Ascending aorta (tissue), 2 donors: Measurements from ENCODE around the gene KRT72. TPM values are rescaled to one million over a fixed set of nuclear protein-coding genes. Genes with fewer than 3 reads are reported as not detected.

ENCODE experiments used
- DNase-seq, 2 donors: peaks; one replicate each; pipeline ENCODE4 v3.0.0-alpha.2; 2019; ENCODE audit warnings: low spot score in 2 of 2
- H3K27ac ChIP-seq, 2 donors: fragments of 200-600 bp; sonication (generic); one replicate each; pipeline ENCODE4 v1.5.1; 2016 to 2017; ENCODE audit warnings: mild to moderate bottlenecking in 1 of 2
- H3K27me3 ChIP-seq: fragments of 200-600 bp; sonication (generic); one replicate; pipeline ENCODE4 v1.5.1; 2017
- H3K36me3 ChIP-seq, 2 donors: fragments of 200-600 bp; sonication (generic); one replicate each; pipeline ENCODE4 v1.5.1; 2016
- H3K4me1 ChIP-seq, 2 donors: fragments of 200-600 bp; sonication (generic); one replicate each; pipeline ENCODE4 v1.5.1; 2016 to 2017; ENCODE audit warnings: mild to moderate bottlenecking in 1 of 2
- H3K4me3 ChIP-seq, 2 donors: fragments of 200-600 bp; sonication (generic); one replicate each; pipeline ENCODE4 v1.5.1; 2016 to 2017; ENCODE audit warnings: mild to moderate bottlenecking in 1 of 2
- H3K9me3 ChIP-seq, 2 donors: fragments of 200-600 bp; sonication (generic); one replicate each; pipeline ENCODE4 v1.5.1; 2016
- intact Hi-C: fragments of 100-400 bp; cut with DNase I; formaldehyde crosslinking; loops from one replicate; pipeline ENCODE4 v1.15.1; 2023
- total RNA-seq: library from RNA; depleted of rRNA; stranded (reverse); fragments of >200 nt; gene quantifications from one replicate; pipeline ENCODE4 v1.1.0, GENCODE V29; 2016
- TF ChIP-seq, protein P1 (sequence below), 3 experiments: fragments of 200-600 bp in 2 of 3; fragments of 450-650 bp in 1 of 3; sonication (generic) in 2 of 3; IDR thresholded peaks; one replicate each; pipeline ENCODE4 v1.5.1; 2016 to 2019; ENCODE audit warnings: antibody characterized with exemption in 3 of 3, mild to moderate bottlenecking in 1 of 3, moderate library complexity in 1 of 3

The KRT72 gene
- total RNA-seq, 1 donor from 2014 or later, result not detected

GRCh38 chr12:52622349-52622748 is 21.1 kb upstream of the KRT72 start:
- Histone ChIP-seq H3K27me3 (no peaks in the 10 kb centered on the region), H3K36me3 (no peaks in the 10 kb centered on the region), H3K4me3 (no peak overlapping the region), H3K4me1 (no peaks in the 10 kb centered on the region), H3K27ac (no peak overlapping the region), H3K9me3 (peaks cover 0 to 4% of the 10 kb centered on the region in 2 donors)
- peak in 1 of 2 donors; percentile 2 for DNase-seq
- intact Hi-C loops, result no loop called here
- TF ChIP-seq, protein P1, sequence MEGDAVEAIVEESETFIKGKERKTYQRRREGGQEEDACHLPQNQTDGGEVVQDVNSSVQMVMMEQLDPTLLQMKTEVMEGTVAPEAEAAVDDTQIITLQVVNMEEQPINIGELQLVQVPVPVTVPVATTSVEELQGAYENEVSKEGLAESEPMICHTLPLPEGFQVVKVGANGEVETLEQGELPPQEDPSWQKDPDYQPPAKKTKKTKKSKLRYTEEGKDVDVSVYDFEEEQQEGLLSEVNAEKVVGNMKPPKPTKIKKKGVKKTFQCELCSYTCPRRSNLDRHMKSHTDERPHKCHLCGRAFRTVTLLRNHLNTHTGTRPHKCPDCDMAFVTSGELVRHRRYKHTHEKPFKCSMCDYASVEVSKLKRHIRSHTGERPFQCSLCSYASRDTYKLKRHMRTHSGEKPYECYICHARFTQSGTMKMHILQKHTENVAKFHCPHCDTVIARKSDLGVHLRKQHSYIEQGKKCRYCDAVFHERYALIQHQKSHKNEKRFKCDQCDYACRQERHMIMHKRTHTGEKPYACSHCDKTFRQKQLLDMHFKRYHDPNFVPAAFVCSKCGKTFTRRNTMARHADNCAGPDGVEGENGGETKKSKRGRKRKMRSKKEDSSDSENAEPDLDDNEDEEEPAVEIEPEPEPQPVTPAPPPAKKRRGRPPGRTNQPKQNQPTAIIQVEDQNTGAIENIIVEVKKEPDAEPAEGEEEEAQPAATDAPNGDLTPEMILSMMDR (IDR thresholded peaks at IDR 0.05), result no peak

- no peaks in the 10 kb centered on the region for H3K27me3 ChIP-seq
Measured at GRCh38 chr12:52618866-52619265, 17.6 kb upstream of the KRT72 start.

GRCh38 chr12:52618216-52618615 is 17.0 kb upstream of the KRT72 start, which contains the start of gene KRT73:
Gene KRT73, minus strand, starts transcription at chr12:52618559. Its CDS starts 35 bp downstream, at chr12:52618524.
- no peaks in the 10 kb centered on the region for H3K36me3 ChIP-seq
- DNase-seq, result no peak

More at GRCh38 chr12:52618866-52619265, 17.6 kb upstream of the KRT72 start:
- TF ChIP-seq, protein P1 (IDR thresholded peaks at IDR 0.05), result no peak
- no peaks in the 10 kb centered on the region for H3K4me1 ChIP-seq
- no peak overlapping the region for H3K27ac ChIP-seq
- DNase-seq, result peak in 1 of 2 donors; percentile 27
- no peaks in the 10 kb centered on the region for H3K36me3 ChIP-seq
- no peaks in the 10 kb centered on the region for H3K9me3 ChIP-seq
- intact Hi-C loops, result no loop called here
- no peak overlapping the region for H3K4me3 ChIP-seq

GRCh38 chr12:52617403-52617785 is 16.1 kb upstream of the KRT72 start:
- Histone ChIP-seq H3K4me1 (no peaks in the 10 kb centered on the region), H3K36me3 (no peaks in the 10 kb centered on the region), H3K9me3 (no peaks in the 10 kb centered on the region), H3K27ac (no peak overlapping the region), H3K4me3 (no peak overlapping the region), H3K27me3 (no peaks in the 10 kb centered on the region)
- DNase-seq, result no peak
- TF ChIP-seq, protein P1 (IDR thresholded peaks at IDR 0.05), result no peak
- intact Hi-C loops, result no loop called here

More at GRCh38 chr12:52618216-52618615, 17.0 kb upstream of the KRT72 start, which contains the start of gene KRT73:
- no peak within 1 kb of the TSS for H3K4me3 ChIP-seq
- no peaks in the 10 kb centered on the region for H3K27me3 ChIP-seq
- no peaks in the 10 kb centered on the region for H3K4me1 ChIP-seq
- TF ChIP-seq, protein P1 (IDR thresholded peaks at IDR 0.05), result no peak
- no peaks in the 10 kb centered on the region for H3K9me3 ChIP-seq
- intact Hi-C loops, result no loop called here
- no peak within 1 kb of the TSS for H3K27ac ChIP-seq

GRCh38 chr12:52616680-52617402 is 15.6 kb upstream of the KRT72 start:
- no peaks in the 10 kb centered on the region for H3K36me3 ChIP-seq
- no peak overlapping the region for H3K27ac ChIP-seq
- TF ChIP-seq, protein P1 (IDR thresholded peaks at IDR 0.05), result no peak
- no peak for DNase-seq
- H3K4me1 ChIP-seq, result no peaks in the 10 kb centered on the region
- intact Hi-C loops, result no loop called here
- no peaks in the 10 kb centered on the region for H3K27me3 ChIP-seq
- no peaks in the 10 kb centered on the region for H3K9me3 ChIP-seq
- H3K4me3 ChIP-seq, result no peak overlapping the region
